ENCODE measurements around the gene APOBEC3B. TPM values are rescaled to one million over a fixed set of nuclear protein-coding genes. Genes with fewer than 3 reads are reported as not detected.

Gene APOBEC3B
- total RNA-seq, 1 donor from 2014 or later = 67.3 TPM

- H3K4me3 ChIP-seq (ENCODE audit: low read depth, low read length) = no peak overlapping the region
- TF ChIP-seq CTCF (conservative IDR thresholded peaks at IDR 0.05; ENCODE audit: low read depth, low read length) = no peak
- no peak for DNase-seq (ENCODE audit: low read depth)
Observed at GRCh38 chr22:38963872-38964271, 18.3 kb upstream of the APOBEC3B start.

- TF ChIP-seq CTCF (conservative IDR thresholded peaks at IDR 0.05; ENCODE audit: low read depth, low read length) = no peak
- no peak overlapping the region for H3K4me3 ChIP-seq (ENCODE audit: low read depth, low read length)
- no peak for DNase-seq (ENCODE audit: low read depth)
Observed at GRCh38 chr22:38964306-38964705, 17.8 kb upstream of the APOBEC3B start.

GRCh38 chr22:38964989-38965388, 17.2 kb upstream of the APOBEC3B start:
- no peak for TF ChIP-seq CTCF (conservative IDR thresholded peaks at IDR 0.05; ENCODE audit: low read depth, low read length)
- no peak for DNase-seq (ENCODE audit: low read depth)
- no peak overlapping the region for H3K4me3 ChIP-seq (ENCODE audit: low read depth, low read length)

- no peak overlapping the region for H3K4me3 ChIP-seq (ENCODE audit: low read depth, low read length)
- DNase-seq (ENCODE audit: low read depth) = no peak
- no peak for TF ChIP-seq CTCF (conservative IDR thresholded peaks at IDR 0.05; ENCODE audit: low read depth, low read length)
Observed at GRCh38 chr22:38965614-38966379, 16.4 kb upstream of the APOBEC3B start.

- no peak for DNase-seq (ENCODE audit: low read depth)
- no peak for TF ChIP-seq CTCF (conservative IDR thresholded peaks at IDR 0.05; ENCODE audit: low read depth, low read length)
- no peak overlapping the region for H3K4me3 ChIP-seq (ENCODE audit: low read depth, low read length)
Observed at GRCh38 chr22:38966380-38966702, 15.8 kb upstream of the APOBEC3B start.

- H3K4me3 ChIP-seq (ENCODE audit: low read depth, low read length) = no peak overlapping the region
- DNase-seq (ENCODE audit: low read depth) = no peak
- no peak for TF ChIP-seq CTCF (conservative IDR thresholded peaks at IDR 0.05; ENCODE audit: low read depth, low read length)
Observed at GRCh38 chr22:38966942-38967341, 15.2 kb upstream of the APOBEC3B start.
